GM03348 (cell line): ENCODE results near the gene BCKDK.

ENCODE experiments used
- DNase-seq: peaks from one replicate; pipeline ENCODE4 v3.0.0; 2012; ENCODE audit warnings: low spot score

The BCKDK gene

GRCh38 chr16:31080035-31080629 lies 28.1 kb upstream of the BCKDK start:
- DNase-seq = no peak

GRCh38 chr16:31080756-31081419 lies 27.3 kb upstream of the BCKDK start:
- no peak for DNase-seq

GRCh38 chr16:31081428-31082351 lies 26.5 kb upstream of the BCKDK start:
- no peak for DNase-seq

- DNase-seq = no peak
Measured at GRCh38 chr16:31082368-31083045, 25.7 kb upstream of the BCKDK start.

GRCh38 chr16:31083081-31083480 lies 25.1 kb upstream of the BCKDK start:
- DNase-seq = no peak

- no peak for DNase-seq
Measured at GRCh38 chr16:31083556-31083955, 24.6 kb upstream of the BCKDK start.

- DNase-seq = no peak
Measured at GRCh38 chr16:31083981-31084380, 24.2 kb upstream of the BCKDK start.

GRCh38 chr16:31084584-31085302 lies 23.4 kb upstream of the BCKDK start:
- no peak for DNase-seq

GRCh38 chr16:31085411-31085810 lies 22.8 kb upstream of the BCKDK start:
- no peak for DNase-seq

- DNase-seq = no peak
Measured at GRCh38 chr16:31085873-31086628, 22.1 kb upstream of the BCKDK start.

GRCh38 chr16:31086629-31086906 lies 21.6 kb upstream of the BCKDK start:
- DNase-seq = no peak

GRCh38 chr16:31087481-31087880 lies 20.7 kb upstream of the BCKDK start:
- DNase-seq = no peak

GRCh38 chr16:31087971-31088370 lies 20.2 kb upstream of the BCKDK start:
- DNase-seq = no peak

- DNase-seq = no peak
Measured at GRCh38 chr16:31088459-31089183, 19.6 kb upstream of the BCKDK start, which contains the start of gene PRSS53. Gene PRSS53, minus strand, starts transcription at chr16:31088943. Its CDS starts 134 bp downstream, at chr16:31088809.

- DNase-seq = no peak
Measured at GRCh38 chr16:31089199-31089598, 19.0 kb upstream of the BCKDK start.

GRCh38 chr16:31090540-31090939 lies 17.6 kb upstream of the BCKDK start:
- peak; percentile 34 for DNase-seq

GRCh38 chr16:31092330-31092729 lies 15.9 kb upstream of the BCKDK start:
- DNase-seq = peak; percentile 33

GRCh38 chr16:31093132-31093703 lies 15.0 kb upstream of the BCKDK start:
- peak; percentile 59 for DNase-seq

GRCh38 chr16:31094088-31094423 lies 14.1 kb upstream of the BCKDK start:
- no peak for DNase-seq
